ENCODE results near the gene PHACTR1.

DNA sequence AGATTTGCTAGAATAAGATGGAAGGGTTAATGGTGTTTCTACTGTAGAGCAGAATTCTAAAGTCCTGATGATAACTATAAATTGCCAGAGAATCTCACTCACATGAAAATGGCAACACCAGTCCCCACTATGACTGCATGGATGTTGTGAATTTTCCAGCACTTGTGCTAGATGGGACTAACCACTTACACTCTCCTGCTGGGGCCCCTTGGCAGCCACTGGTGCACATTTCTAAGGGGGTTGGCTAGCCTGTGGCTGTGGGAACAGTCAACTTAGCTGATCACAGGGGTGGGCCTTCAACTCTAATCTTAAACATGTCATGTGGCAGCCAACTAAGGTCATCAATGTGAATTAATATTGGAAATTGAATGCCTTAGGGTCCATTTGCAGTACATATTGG, 271.2 kb downstream of the PHACTR1 start:
- TF ChIP-seq ZFP3 (CRISPR knock-in tag; IDR thresholded peaks at IDR 0.05) (no peak), ESRRG (CRISPR knock-in tag; IDR thresholded peaks at IDR 0.05) (no peak), TCF4 (CRISPR knock-in tag; IDR thresholded peaks at IDR 0.05; ENCODE audit: borderline replicate concordance) (no peak), CSDC2 (CRISPR knock-in tag; IDR thresholded peaks at IDR 0.05) (no peak), TSHZ2 (CRISPR knock-in tag; IDR thresholded peaks at IDR 0.05) (no peak), RARB (CRISPR knock-in tag; IDR thresholded peaks at IDR 0.05) (no peak), ARNTL (CRISPR knock-in tag; IDR thresholded peaks at IDR 0.05; ENCODE audit: borderline replicate concordance, low read depth) (no peak), ISL1 (CRISPR knock-in tag; IDR thresholded peaks at IDR 0.05) (no peak), ZC3H10 (CRISPR knock-in tag; IDR thresholded peaks at IDR 0.05) (no peak), BACH2 (CRISPR knock-in tag; IDR thresholded peaks at IDR 0.05; ENCODE audit: borderline replicate concordance) (no peak), OSR1 (CRISPR knock-in tag; IDR thresholded peaks at IDR 0.05) (no peak)
- TF ChIP-seq, protein P1, sequence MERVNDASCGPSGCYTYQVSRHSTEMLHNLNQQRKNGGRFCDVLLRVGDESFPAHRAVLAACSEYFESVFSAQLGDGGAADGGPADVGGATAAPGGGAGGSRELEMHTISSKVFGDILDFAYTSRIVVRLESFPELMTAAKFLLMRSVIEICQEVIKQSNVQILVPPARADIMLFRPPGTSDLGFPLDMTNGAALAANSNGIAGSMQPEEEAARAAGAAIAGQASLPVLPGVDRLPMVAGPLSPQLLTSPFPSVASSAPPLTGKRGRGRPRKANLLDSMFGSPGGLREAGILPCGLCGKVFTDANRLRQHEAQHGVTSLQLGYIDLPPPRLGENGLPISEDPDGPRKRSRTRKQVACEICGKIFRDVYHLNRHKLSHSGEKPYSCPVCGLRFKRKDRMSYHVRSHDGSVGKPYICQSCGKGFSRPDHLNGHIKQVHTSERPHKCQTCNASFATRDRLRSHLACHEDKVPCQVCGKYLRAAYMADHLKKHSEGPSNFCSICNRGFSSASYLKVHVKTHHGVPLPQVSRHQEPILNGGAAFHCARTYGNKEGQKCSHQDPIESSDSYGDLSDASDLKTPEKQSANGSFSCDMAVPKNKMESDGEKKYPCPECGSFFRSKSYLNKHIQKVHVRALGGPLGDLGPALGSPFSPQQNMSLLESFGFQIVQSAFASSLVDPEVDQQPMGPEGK (CRISPR knock-in tag; IDR thresholded peaks at IDR 0.05; ENCODE audit: borderline replicate concordance), result no peak
- TF ChIP-seq, protein P2, sequence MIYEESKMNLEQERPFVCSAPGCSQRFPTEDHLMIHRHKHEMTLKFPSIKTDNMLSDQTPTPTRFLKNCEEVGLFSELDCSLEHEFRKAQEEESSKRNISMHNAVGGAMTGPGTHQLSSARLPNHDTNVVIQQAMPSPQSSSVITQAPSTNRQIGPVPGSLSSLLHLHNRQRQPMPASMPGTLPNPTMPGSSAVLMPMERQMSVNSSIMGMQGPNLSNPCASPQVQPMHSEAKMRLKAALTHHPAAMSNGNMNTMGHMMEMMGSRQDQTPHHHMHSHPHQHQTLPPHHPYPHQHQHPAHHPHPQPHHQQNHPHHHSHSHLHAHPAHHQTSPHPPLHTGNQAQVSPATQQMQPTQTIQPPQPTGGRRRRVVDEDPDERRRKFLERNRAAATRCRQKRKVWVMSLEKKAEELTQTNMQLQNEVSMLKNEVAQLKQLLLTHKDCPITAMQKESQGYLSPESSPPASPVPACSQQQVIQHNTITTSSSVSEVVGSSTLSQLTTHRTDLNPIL (CRISPR knock-in tag; IDR thresholded peaks at IDR 0.05; ENCODE audit: low read depth), result no peak

All from SK-N-SH treated with all-trans-retinoic acid at 6 μM for 48 hours (cell line).